GM19452 (cell line): ENCODE data around the gene KHDC1L.
"Not testable (repeated sequence)": the region's sequence is repeated elsewhere in the genome, so short reads cannot be mapped to it uniquely, and the experiment has no call there.

ENCODE experiments used
- ATAC-seq: cut with Tn5 transposase; IDR thresholded peaks from one replicate; pipeline ENCODE4 v1.9.1; 2021; ENCODE audit not compliant: unreplicated experiment

The KHDC1L gene

DNA sequence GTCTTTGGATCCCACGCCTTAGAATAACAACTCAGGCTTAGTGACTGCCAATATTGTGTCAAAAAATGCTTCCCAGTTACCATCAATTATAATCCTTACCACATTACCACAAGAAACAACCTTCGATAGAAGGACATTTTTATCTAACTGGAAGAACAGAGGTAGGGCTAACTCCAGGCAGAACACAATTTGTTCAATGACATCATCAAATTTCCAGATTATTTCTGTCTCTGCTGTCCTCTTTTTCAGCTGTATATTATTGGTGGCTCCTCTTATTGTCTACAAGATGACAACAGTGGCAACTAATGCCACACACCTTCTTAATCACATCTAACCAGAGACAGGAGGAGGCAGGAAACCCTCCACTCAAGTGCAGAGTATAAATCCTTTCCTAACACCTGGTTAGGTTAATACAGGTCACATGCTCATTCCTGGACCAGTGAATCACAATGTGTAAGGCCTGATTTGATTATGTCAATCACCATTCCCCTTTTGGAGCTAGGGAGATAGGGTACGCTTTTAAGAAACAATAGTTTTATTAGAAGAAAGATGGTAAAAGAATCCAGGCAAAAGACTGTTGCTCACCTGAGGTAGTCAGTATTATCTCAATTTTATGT, 18.0 kb downstream of the KHDC1L start:
- no peak for ATAC-seq

DNA sequence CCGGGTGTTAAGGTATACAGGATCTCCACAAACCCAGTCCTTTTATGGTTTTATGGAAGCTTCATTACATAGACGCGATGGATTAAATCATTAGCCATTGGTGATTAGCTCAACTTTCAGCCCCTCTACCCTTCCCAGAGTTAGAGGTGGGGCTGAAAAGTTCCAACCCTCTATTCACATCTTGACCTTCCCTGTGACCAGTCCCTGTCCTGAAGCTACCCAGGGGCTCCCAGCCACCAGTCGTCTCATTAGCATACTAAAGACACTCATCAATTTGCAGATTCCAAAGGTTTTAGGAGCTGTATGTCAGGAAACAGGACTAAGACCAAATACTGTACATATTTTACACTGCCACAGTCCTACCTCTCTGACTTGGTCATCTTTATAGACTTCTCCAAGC, 21.0 kb downstream of the KHDC1L start:
- no peak for ATAC-seq

DNA sequence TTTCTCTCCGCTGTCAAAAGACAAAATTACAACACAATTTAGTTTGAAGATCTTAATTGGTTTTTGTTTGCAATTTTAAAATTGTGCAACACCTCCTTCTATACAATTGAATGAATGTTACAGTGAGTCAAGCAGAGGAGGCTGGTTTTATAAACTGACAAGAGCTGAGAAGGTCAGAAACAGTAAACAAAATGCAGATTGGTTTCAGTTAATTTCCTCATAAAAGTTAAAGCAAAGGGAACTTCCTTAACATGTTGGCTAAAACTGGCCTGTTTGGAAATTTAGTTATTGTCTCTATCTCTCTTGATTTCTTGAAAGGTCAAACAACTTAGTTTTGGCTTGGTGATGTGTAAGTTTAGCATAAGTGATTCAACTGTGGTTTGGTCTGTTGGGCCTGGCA, 22.2 kb downstream of the KHDC1L start:
- ATAC-seq: no peak

DNA sequence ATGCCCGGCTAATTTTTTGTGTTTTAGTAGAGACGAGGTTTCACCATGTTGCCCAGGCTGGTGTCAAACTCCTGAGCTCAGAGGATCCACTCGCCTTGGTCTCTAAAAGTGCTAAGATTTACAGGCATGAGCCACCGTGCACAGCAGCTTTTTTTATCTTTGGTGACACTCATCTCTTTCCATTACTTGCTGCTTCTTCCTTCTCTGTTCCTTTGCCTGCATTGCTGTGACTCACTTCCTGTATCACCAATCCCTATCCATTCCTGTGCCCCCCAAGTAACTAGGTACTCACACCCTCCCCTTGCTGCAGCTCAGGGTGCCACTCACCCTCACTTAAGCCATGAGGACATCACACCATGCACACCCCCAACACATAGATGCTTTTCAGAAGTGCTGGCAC, 24.6 kb downstream of the KHDC1L start:
- no peak for ATAC-seq

DNA sequence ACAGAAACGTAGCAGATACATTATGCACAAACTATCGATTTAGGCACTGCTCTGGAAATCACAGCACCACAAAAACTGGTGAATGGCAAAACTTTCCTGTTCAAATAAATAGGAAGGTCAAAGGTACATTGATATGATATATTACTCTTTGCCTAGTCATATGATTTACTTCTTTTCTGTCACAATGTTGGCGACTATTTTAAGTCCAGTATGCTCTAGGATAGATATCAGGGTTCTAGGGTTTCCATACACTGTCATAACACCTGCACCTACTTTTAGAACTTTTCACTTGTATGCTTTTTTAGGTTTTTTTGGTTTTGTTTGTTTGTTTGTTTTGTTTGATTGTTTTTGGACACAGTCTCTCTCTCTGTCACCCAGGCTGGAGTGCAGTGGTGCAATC, 25.0 kb downstream of the KHDC1L start:
- no peak for ATAC-seq

DNA sequence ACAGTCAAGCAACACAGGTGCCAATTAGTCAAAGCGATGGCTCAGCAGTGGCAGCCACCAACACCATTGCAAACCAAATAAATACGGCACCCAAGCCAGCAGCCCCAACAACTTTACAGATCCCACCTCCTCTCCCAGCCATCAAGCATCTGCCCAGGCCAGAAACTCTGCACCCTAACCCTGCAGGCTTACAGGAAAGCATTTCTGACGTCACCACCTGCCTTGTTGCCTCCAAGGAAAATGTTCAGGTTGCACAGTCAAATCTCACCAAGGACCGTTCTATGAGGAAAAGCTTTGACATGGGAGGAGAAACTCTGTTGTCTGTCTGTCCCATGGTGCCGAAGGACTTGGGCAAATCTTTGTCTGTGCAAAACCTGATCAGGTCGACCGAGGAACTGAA, 30.6 kb downstream of the KHDC1L start:
- ATAC-seq: no peak

DNA sequence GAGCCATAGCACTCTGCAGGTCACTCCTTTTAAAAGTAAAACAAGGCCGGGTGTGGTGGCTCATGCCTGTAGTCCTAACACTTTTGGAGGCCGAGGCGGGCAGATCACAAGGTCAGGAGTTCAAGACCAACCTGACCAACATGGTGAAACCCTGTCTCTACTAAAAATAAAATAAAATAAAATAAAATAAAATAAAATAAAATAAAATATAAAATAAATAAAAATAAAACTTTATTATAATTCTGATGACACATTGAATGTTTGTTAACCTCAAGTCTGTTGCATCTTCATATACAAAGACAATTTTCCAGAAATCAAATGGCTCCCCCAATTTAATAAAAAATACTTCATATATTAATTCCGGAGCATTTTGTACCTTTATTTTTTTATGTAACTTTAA, 32.0 kb downstream of the KHDC1L start:
- ATAC-seq: not testable (repeated sequence)

DNA sequence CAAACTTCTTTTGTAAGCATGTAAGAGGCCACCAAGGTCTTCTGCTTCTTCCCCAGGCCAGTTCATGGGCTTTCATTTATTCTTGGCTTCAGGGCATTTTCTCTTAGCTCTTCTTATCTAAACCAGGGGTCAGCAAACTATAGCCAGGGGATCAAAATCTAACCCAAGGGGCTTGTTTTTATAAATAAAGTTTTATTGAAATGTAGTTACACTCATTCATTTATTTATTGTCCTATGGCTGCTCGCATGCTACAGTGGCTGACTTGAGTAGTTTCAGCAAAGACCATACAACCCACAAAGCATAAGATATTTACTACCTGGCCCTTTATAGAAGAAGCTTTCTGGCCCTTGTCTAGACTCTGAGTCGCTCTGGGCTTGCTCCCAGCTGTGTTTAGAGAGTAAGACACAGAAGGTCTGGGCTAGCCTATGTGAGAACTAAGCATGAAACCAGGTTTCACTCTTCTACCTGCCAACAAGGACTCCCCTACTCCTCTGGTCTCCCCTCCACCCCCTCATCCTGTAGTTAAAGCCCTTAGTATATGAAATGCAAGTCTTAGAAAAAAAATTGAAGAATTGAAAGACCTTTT, 43.2 kb downstream of the KHDC1L start:
- ATAC-seq: peak; percentile 37

DNA sequence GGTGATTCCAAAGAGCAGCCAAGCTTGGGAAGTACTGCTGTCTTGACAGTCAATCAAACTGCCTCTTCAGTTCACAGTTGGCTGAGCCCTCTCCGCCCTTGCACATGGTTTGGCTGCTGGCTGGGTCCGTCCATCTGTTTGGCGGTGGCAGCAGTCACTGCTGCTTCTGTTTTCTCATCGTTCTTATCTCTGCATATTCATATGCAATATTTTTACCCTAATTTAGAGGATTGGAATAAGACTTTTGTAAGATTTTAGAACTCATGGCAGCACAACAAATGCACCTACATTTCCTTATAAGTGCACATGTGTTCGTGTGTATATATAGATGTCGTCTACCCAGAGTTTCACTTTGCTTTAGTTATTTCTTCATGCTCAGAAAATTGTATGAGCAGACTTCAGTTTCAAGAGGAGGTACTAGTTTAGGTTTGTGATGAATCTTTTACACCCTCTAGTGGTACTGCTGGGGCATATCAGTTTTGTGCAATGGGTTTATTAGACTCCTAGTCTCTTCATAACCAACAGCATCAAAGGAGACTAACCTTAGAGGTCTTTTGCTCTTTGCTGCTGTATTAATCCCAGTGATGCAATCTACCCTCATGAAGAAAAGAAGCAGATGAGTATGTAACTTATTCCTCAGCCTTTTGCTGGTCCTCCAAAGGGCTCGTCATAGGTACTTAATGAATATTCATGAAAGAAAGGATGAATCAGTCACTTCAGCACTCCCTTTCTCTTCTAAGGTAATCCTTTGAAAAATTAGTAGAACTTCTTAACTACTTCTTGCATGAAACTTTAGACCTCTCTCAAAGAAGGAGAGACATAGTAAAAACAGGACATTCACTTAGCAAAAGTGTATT, 44.3 kb downstream of the KHDC1L start:
- peak; percentile 71 for ATAC-seq

DNA sequence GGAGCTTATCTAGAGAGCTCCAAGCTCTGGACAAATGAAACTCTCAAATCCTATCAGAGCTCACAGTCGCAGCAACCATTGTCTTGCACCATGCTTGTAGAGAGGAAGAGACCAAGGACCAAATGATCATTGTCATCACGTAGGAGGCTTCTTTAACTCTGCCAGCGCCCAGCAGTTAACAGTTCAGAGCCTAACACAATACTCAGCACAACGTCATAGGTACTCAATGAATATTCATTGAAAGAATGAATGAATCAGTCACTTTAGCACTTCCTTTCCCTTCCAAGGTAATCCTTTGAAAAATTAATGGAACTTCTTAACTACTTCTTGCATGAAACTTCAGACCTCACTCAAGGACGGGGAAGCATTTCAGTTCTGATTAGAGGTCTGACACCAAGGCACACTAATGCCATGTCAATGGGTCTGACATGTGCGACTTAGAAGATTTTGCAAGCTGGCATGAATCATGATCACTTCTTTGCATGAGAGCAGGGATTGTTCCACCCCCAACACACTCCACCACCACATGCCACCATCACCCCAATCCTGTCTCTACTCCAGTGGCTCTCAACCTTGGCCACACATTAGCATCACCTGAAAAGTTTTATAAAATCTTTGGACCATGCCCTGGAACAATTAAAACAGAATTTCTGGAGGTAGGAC, 45.1 kb downstream of the KHDC1L start:
- ATAC-seq: no peak

DNA sequence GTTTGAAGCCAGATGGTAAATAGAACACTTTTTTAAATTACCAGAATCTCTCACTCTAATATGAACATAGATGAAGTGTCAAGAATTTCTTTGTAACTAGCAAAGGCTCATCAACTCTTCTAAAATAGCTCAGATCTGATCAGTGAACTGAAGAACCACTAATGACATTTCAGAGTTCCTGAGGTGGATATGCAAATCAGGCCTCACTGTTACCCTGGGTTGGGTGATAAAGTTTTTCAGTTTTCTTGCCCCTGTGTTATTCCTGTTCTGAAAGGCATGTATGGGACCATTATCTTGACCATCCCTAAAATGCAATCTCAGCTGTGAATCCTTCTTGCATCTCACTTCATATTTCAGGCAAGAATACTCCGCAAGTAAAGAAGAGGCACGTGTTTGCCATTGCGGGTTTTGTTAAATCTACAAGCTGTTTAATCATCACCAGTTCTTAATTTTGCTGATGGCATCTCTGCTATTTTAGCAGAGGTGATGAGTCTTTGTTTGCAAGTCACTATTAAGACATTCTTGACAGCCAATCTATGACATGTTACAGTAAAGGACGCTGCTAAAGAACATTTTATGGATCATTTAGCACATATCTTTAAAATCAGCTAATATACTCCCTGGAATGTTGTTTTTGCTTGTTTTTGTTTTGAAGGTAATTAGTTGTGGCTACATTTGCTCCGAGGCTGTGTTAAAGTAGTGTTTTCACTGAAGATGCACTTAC, 47.9 kb downstream of the KHDC1L start:
- ATAC-seq: peak; percentile 57

DNA sequence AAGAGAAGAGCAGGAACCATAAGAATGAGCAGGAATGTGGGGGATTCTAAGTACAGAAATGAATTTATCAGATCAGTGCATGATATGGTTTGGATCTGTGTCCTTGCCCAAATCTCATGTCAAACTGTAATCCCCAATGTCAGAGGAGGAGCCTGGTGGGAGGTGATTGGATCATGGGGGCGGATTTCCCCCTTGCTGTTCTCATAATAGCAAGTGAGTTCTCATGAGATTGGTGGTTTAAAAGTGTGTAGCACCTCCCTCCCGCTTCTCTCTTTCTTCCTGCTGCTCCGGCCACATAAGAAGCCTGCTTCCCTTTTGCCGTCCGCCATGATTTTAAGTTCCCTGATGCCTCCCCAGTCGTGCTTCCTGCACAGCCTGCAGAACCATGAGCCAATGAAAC, 49.2 kb downstream of the KHDC1L start:
- ATAC-seq: no peak

DNA sequence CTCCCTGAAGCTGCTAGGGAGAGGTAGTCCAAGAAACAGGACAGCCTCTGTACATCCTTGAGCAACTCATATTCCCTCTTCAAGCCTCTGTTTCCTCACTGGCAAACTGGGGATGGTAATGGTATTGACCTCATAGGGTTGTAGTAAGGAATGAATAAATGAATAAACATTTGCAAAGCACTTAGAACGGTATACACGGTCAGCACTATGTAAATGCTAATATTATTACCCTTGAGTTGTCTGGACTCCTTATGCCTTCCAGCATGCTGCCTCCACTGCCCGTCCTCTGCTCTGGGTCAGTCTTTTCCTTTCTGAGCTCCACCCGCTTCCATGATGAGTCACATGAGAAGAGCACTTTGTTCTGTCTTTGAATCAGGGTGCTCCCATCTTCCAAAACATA, 50.6 kb downstream of the KHDC1L start:
- no peak for ATAC-seq
